GM18858 (cell line): Measurements from ENCODE around the gene ACTBL2.

Experiments used
- ATAC-seq: cut with Tn5 transposase; IDR thresholded peaks from one replicate; pipeline ENCODE4 v1.9.1; 2021; ENCODE audit not compliant: unreplicated experiment

The ACTBL2 gene

GRCh38 chr5:57450991-57451876 is 31.4 kb downstream of the ACTBL2 start:
- ATAC-seq: no peak

- no peak for ATAC-seq
Measured at GRCh38 chr5:57448751-57449150, 33.9 kb downstream of the ACTBL2 start.

- ATAC-seq: no peak
Measured at GRCh38 chr5:57448287-57448686, 34.3 kb downstream of the ACTBL2 start.

GRCh38 chr5:57447658-57448057 is 35.0 kb downstream of the ACTBL2 start:
- no peak for ATAC-seq

- no peak for ATAC-seq
Measured at GRCh38 chr5:57446966-57447365, 35.6 kb downstream of the ACTBL2 start.

GRCh38 chr5:57445705-57446037 is 36.9 kb downstream of the ACTBL2 start:
- ATAC-seq: no peak

GRCh38 chr5:57445006-57445704 is 37.5 kb downstream of the ACTBL2 start:
- ATAC-seq: no peak

- peak; percentile 50 for ATAC-seq
Measured at GRCh38 chr5:57442080-57442839, 40.4 kb downstream of the ACTBL2 start.

- ATAC-seq: no peak
Measured at GRCh38 chr5:57441557-57441956, 41.1 kb downstream of the ACTBL2 start.

GRCh38 chr5:57439601-57440000 is 43.0 kb downstream of the ACTBL2 start:
- no peak for ATAC-seq

GRCh38 chr5:57437976-57438805 is 44.4 kb downstream of the ACTBL2 start:
- ATAC-seq: no peak

GRCh38 chr5:57436586-57436985 is 46.0 kb downstream of the ACTBL2 start:
- ATAC-seq: no peak

GRCh38 chr5:57435701-57436134 is 46.9 kb downstream of the ACTBL2 start:
- ATAC-seq: no peak

- no peak for ATAC-seq
Measured at GRCh38 chr5:57434683-57435082, 47.9 kb downstream of the ACTBL2 start.

- ATAC-seq: no peak
Measured at GRCh38 chr5:57434227-57434640, 48.4 kb downstream of the ACTBL2 start.

GRCh38 chr5:57432876-57433275 is 49.7 kb downstream of the ACTBL2 start:
- no peak for ATAC-seq

GRCh38 chr5:57431759-57432158 is 50.9 kb downstream of the ACTBL2 start:
- ATAC-seq: no peak
